Activated CD4-positive, alpha-beta T cell treated with anti-CD3 and anti-CD28 coated beads, Interleukin-2, amount 50 U/mL, for 24 hours (primary cell): ENCODE results near the gene MLH3.
"Not testable (repeated sequence)": the region's sequence is repeated elsewhere in the genome, so short reads cannot be mapped to it uniquely, and the experiment has no call there.

ENCODE experiments used
- DNase-seq, 2 donors: peaks; one replicate each; pipeline ENCODE4 v3.0.0-alpha.2; 2020; ENCODE audit warnings: low read depth in 1 of 2, low spot score in 1 of 2

MLH3 gene

GRCh38 chr14:75050852-75051555 is at the start of gene MLH3:
Gene MLH3 (minus strand): TSS chr14:75051467. CDS start chr14:75049655, 1,812 bp downstream.
- DNase-seq = peak; percentile 56 to 68

- DNase-seq = no peak
Measured at GRCh38 chr14:75098682-75099081, 47.4 kb upstream of the MLH3 start.

GRCh38 chr14:75098212-75098611 is 46.9 kb upstream of the MLH3 start:
- no peak for DNase-seq

GRCh38 chr14:75096959-75097358 is 45.7 kb upstream of the MLH3 start:
- no peak for DNase-seq

- DNase-seq = no peak
Measured at GRCh38 chr14:75095690-75096089, 44.4 kb upstream of the MLH3 start.

GRCh38 chr14:75094896-75095295 is 43.6 kb upstream of the MLH3 start:
- no peak for DNase-seq

- DNase-seq = no peak
Measured at GRCh38 chr14:75092698-75093097, 41.4 kb upstream of the MLH3 start.

GRCh38 chr14:75091251-75091650 is 40.0 kb upstream of the MLH3 start:
- DNase-seq = no peak

- DNase-seq = no peak
Measured at GRCh38 chr14:75090353-75090752, 39.1 kb upstream of the MLH3 start.

GRCh38 chr14:75088566-75089373 is 37.5 kb upstream of the MLH3 start:
- DNase-seq = peak in 1 of 2 donors; percentile 29

GRCh38 chr14:75088153-75088552 is 36.9 kb upstream of the MLH3 start:
- no peak for DNase-seq

- no peak for DNase-seq
Measured at GRCh38 chr14:75084513-75084912, 33.2 kb upstream of the MLH3 start.

- no peak for DNase-seq
Measured at GRCh38 chr14:75083271-75083670, 32.0 kb upstream of the MLH3 start.

GRCh38 chr14:75081660-75082229 is 30.5 kb upstream of the MLH3 start:
- no peak for DNase-seq

GRCh38 chr14:75079521-75079920 is 28.3 kb upstream of the MLH3 start:
- DNase-seq = no peak

- no peak for DNase-seq
Measured at GRCh38 chr14:75077794-75078193, 26.5 kb upstream of the MLH3 start.

- DNase-seq = no peak
Measured at GRCh38 chr14:75070383-75070782, 19.1 kb upstream of the MLH3 start.

GRCh38 chr14:75069811-75070145 is 18.5 kb upstream of the MLH3 start:
- no peak for DNase-seq

- peak; percentile 38 to 52 for DNase-seq
Measured at GRCh38 chr14:75069121-75069810, 18.0 kb upstream of the MLH3 start, which contains the start of gene ZC2HC1C. Gene ZC2HC1C (plus strand): TSS chr14:75069641. CDS start chr14:75070574, 933 bp downstream.

GRCh38 chr14:75068294-75069120 is 17.2 kb upstream of the MLH3 start:
- no peak for DNase-seq

GRCh38 chr14:75067765-75068164 is 16.5 kb upstream of the MLH3 start:
- not testable (repeated sequence) for DNase-seq
